GM12875 (cell line): ENCODE data around the gene PRL.

Experiments
- H3K4me3 ChIP-seq: one replicate; pipeline ENCODE4 v1.5.1; 2011; ENCODE audit warnings: low read depth, low read length, control low read depth
- CTCF ChIP-seq: IDR thresholded peaks from 2 replicates; pipeline ENCODE4 v1.5.1; 2011; ENCODE audit warnings: low read depth, mild to moderate bottlenecking, control low read depth, inconsistent platforms, low read length, moderate library complexity, borderline replicate concordance; ENCODE audit not compliant: insufficient read depth

The PRL gene

GRCh38 chr6:22237526-22237925, 59.3 kb downstream of the PRL start:
- no peak overlapping the region for H3K4me3 ChIP-seq
- no peak for TF ChIP-seq CTCF
